OCI-M2 (cell line): ENCODE results near the gene SSX2IP.

ENCODE experiments used
- DNase-seq: peaks from one replicate; lab custom pipeline; 2025; ENCODE audit not compliant: unreplicated experiment; lab: John Stamatoyannopoulos, UW

Gene SSX2IP

GRCh38 chr1:84709131-84709530 is 18.9 kb upstream of the SSX2IP start:
- no peak for DNase-seq

DNA sequence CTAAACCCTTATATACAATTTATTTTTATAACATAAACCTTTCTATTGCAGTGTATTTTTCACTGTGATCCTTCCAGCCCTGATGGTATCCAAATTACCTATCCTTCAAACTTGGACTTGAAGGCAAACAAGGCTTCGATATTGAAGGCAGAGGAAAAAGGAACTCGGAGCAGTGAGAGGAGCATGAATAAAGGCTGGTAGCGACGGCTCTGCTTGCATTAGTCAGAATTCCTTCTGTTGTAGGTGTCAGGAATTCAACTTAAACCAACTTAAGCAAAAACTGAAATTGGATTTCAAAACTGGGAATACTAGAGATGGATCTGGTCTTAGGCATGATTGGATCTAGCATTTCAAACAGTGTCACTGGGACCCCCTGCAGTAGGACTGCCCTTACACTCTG is 17.8 kb upstream of the SSX2IP start:
- DNase-seq: no peak

GRCh38 chr1:84705513-84705912 is 15.3 kb upstream of the SSX2IP start:
- DNase-seq: no peak

DNA sequence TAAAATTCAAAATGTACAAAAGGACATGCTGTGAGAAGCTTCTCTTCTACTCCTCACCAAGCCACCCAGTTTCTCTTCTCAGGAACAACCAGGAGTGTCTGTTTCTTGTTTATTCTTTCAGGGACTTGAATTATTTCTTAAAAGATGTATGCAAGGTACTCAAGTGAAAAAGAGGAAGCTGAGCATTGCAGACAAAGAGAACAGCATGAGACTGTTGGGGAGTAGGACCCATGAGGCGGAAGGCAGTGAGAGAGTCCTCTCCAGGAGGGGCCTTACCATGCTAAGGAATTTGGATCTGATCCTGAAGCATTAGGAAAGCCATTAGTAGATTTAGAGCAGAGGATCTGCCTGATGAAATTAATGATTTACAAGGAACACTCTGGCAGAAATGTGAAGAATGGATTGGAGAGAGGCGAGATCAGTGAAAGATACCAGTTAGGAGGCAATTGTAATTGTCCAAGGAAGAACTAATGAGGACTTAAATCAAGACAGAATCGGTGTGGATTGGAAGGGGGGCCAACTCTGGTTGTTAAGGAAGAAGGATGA is 14.7 kb upstream of the SSX2IP start:
- no peak for DNase-seq

- no peak for DNase-seq
Observed at GRCh38 chr1:84703431-84703830, 13.2 kb upstream of the SSX2IP start.

- no peak for DNase-seq
Observed at GRCh38 chr1:84702143-84702542, 11.9 kb upstream of the SSX2IP start.

DNA sequence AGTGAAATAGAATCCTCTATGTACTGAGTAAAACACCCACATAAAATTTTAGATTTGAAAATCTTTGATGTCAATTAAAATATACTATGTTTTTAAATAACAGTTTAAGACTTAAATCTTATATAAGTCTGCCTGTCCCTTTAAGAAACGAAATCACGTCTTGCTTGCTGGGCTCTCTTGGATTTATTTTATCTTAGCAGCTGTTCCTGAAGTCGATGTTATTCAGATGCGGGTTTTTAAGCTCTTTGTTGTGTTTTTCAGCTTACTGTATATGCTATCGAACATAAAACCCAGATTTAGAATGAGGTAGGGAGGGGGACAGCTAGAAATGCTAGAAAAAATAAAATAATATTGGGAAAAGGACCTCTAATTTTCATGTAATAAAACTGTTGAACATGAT is 11.1 kb upstream of the SSX2IP start:
- no peak for DNase-seq

GRCh38 chr1:84700070-84700469 is 9.8 kb upstream of the SSX2IP start:
- DNase-seq: no peak

DNA sequence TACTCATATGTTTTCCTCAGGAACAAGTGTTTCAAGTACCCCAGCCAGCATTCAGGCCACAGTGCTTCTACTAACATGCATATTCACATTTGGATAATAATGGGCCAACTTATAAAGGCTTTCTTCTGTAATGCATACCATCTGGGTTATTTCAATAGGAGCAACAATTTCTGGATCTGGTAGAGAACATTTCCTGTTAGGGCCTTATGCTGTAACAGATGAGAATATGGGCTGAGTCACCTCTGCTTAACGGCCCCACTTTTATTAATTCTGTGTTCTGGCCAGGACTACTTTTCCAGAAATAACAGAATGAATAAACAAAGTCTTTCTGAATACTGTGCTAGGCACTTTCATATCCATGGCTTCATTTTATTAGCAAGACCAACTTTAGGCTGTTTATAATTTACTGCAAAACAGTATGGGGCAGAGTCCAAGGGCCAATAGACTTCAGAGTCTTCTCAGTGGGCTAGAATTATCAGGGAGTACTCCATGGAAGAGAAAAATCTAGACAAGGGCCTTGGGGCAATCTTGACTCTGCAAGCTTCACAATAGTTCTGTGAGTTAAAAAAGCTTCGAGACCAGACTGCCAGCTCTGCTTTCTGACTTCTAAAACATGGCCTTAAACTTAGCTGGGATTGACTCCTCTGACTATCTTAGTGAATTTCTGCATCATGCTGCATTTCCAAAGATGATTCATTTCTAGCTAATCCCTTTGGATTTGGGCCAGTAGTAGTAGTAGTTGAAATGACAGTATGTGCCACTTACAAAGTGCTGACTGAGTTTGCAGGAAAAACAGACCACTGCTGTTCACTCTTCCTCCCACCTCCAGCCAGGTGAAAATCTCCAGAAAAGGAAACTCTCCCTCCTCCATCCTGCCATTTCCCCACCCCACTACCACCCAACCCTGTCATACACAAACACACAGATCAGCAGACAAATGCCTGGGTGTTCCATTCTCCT is 8.2 kb upstream of the SSX2IP start:
- DNase-seq: no peak

GRCh38 chr1:84693785-84694184 is 3.5 kb upstream of the SSX2IP start:
- no peak for DNase-seq

DNA sequence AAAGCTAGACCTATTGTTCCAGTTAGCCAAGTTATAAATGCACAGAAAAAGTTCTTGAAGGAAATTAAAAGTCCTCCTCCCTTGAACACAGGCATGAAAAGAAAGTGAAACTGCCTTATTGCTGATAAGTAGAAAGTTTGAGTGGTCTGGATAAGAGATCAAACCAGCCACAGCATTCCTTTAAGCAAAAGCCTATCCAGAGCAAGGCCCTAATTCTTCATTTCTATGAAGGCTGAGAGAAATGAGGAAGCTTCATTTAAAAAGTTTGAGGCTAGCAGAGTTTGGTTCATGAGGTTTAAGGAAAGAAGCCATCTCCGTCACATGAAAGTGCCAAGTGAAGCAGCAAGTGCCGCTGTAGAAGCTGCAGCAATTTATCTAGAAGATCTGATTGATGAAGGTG is 2.7 kb upstream of the SSX2IP start:
- no peak for DNase-seq

DNA sequence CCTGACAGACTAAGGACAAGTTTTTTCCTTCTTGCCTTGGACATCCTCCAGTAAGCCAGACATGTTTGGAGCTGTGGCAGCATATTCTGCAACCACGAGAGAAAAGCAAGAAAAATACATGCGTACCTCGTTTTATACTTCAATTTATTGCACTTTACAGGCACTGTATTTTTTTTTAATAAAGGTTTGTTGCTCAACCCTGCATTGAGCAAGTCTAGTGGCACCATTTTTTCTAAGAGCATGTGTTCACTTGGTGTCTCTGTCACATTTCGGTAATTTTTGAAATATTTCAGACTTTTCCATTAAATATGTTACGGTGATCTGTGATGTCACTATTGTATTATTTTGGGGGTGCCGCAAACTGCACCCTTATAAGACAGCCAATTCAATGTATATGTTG is 2.1 kb upstream of the SSX2IP start:
- no peak for DNase-seq

- DNase-seq: no peak
Observed at GRCh38 chr1:84691122-84691783, 992 bp upstream of the SSX2IP start.

DNA sequence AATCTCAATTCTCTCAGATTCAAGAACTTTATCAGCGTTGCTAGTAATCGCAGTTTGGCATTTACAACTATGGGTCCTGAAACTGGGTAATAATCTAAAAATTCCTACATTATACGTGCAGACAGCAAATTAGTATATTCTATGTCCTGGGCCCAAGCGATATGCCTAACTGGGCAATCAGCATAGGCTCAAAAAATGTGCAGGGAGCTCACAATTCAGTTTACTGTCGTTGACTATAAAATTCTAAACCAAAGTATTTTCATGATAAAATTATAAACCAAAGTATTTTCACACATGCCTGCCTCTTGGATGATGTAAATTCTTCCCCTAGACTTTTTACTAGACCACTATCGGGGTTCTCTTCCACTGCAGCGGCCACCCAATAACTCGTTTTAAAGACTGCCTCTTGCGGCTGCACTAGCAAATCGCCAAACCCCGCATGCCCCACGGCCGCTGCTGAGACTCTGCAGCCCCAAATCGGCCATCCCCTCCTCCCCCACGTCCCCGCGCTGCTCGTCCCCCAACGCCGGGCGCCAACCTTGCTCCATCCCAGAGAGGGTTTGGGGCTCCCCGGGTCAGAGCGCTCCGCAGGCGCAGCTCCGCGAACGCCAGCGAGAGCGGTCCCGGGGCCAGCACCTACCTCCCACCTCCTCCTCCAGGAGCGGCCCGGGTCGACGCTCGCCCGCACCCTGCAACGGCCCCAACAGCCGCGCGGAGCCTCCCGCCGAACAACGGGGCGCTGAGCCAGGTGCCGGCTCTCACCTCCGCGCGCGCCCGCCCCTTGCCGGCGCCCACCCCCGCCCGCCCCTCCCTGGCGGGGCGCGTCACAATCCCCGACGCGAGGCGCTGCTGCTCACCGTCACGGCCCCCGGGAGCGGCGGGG is 506 bp downstream of the SSX2IP start:
- no peak for DNase-seq

GRCh38 chr1:84688463-84689061 is 1.7 kb downstream of the SSX2IP start:
- peak; percentile 36 for DNase-seq

GRCh38 chr1:84687714-84688462 is 2.4 kb downstream of the SSX2IP start:
- no peak for DNase-seq

- DNase-seq: no peak
Observed at GRCh38 chr1:84686223-84686622, 4.0 kb downstream of the SSX2IP start.

GRCh38 chr1:84683508-84683907 is 6.8 kb downstream of the SSX2IP start:
- DNase-seq: no peak

DNA sequence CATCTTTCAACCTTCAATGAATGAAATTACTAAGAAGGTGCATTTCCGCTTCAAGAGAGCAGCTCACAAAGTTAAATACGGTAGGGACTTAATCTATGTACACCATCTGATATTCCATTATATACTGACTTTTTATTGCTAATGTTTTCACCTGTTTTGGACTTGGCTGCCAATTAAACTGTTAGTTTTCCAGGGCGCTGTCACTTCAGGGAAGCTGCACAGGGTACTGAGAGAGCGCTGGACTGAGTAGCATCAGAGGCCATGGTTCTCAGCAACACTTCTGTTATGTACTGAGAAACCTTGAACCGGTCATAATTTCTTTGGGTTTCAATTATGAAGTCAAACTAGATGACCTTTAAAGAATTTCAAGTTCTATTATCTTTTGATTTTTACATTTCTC is 8.2 kb downstream of the SSX2IP start:
- no peak for DNase-seq
